ENCODE measurements around the gene FGD3. TPM values are rescaled to one million over a fixed set of nuclear protein-coding genes. Genes with fewer than 3 reads are reported as not detected.

Gene FGD3
- total RNA-seq, 1 experiment from 2014 or later = not detected

GRCh38 chr9:93082841-93083411 is 135.6 kb downstream of the FGD3 start:
- in situ Hi-C loops (cut with HindIII; ENCODE audit: low sequenced_read_pairs) = no loop called here

GRCh38 chr9:93083592-93084470 is 136.5 kb downstream of the FGD3 start:
- in situ Hi-C loops (cut with HindIII; ENCODE audit: low sequenced_read_pairs) = no loop called here
- no peak for DNase-seq (ENCODE audit: low spot score)

More at GRCh38 chr9:93082841-93083411, 135.6 kb downstream of the FGD3 start:
- DNase-seq (ENCODE audit: low spot score) = no peak

GRCh38 chr9:93084471-93084881 is 137.2 kb downstream of the FGD3 start:
- no peak for DNase-seq (ENCODE audit: low spot score)
- in situ Hi-C loops (cut with HindIII; ENCODE audit: low sequenced_read_pairs) = no loop called here

GRCh38 chr9:93085676-93086075 is 138.4 kb downstream of the FGD3 start:
- no peak for DNase-seq (ENCODE audit: low spot score)
- in situ Hi-C loops (cut with HindIII; ENCODE audit: low sequenced_read_pairs) = no loop called here

Other genes starting within 250 kb of the FGD3 start
- 25.0 and 30.3 TPM in 2 replicates for gene BICD2, start 182.7 kb upstream of the FGD3 start, total RNA-seq (2014; rRNA removed; shearing (Covaris generic))
- 7.6 and 10.4 TPM in 2 replicates for gene ZNF484, start 69.5 kb upstream of the FGD3 start, total RNA-seq (2014; rRNA removed; shearing (Covaris generic))
- not detected in 2 replicates for gene SUSD3, start 111.2 kb downstream of the FGD3 start, total RNA-seq (2014; rRNA removed; shearing (Covaris generic))
- 31.4 and 36.7 TPM in 2 replicates for gene CARD19, start 148.7 kb downstream of the FGD3 start, total RNA-seq (2014; rRNA removed; shearing (Covaris generic))
- 25.6 and 28.4 TPM in 2 replicates for gene NINJ1, start 186.7 kb downstream of the FGD3 start, total RNA-seq (2014; rRNA removed; shearing (Covaris generic))
- gene WNK2, start 236.6 kb downstream of the FGD3 start, total RNA-seq (2014; rRNA removed; shearing (Covaris generic)) = 5.8 and 8.9 TPM in 2 replicates